GM13976 (cell line): ENCODE results near the gene RPS2.
"Not testable (repeated sequence)": the region's sequence is repeated elsewhere in the genome, so short reads cannot be mapped to it uniquely, and the experiment has no call there.

Experiments
- DNase-seq: peaks from one replicate; pipeline ENCODE4 v3.0.0; 2012; ENCODE audit warnings: low spot score
- CTCF ChIP-seq: IDR thresholded peaks from 2 replicates; pipeline ENCODE4 v1.5.1; 2012; ENCODE audit warnings: borderline replicate concordance, mild to moderate bottlenecking; ENCODE audit not compliant: insufficient read depth; ENCODE audit errors: extremely low read depth, missing control alignments, control extremely low read depth
- in situ Hi-C: fragments of 300-500 bp; cut with MboI; formaldehyde crosslinking; loops from one replicate; pipeline ENCODE4 v1.12.0; 2022; ENCODE audit warnings: low sequenced_read_pairs, mixed read lengths, inconsistent platforms; ENCODE audit not compliant: unreplicated experiment

The RPS2 gene

GRCh38 chr16:1964506-1965395 is at the start of gene RPS2:
TSS of gene RPS2 (minus strand) at chr16:1964826. CDS start at chr16:1964625, 201 bp downstream.
- peak; percentile 100 for DNase-seq
- in situ Hi-C loops = no loop called here
- no peak for TF ChIP-seq CTCF

GRCh38 chr16:2013527-2013926 is 48.9 kb upstream of the RPS2 start:
- in situ Hi-C loops = loop anchor here (5.0 to 25.0 kb wide), 2 partner anchors 124 to 474 kb away; partner anchors contain the start of genes PKD1 and TBC1D24
- TF ChIP-seq CTCF = no peak
- DNase-seq = no peak

DNA sequence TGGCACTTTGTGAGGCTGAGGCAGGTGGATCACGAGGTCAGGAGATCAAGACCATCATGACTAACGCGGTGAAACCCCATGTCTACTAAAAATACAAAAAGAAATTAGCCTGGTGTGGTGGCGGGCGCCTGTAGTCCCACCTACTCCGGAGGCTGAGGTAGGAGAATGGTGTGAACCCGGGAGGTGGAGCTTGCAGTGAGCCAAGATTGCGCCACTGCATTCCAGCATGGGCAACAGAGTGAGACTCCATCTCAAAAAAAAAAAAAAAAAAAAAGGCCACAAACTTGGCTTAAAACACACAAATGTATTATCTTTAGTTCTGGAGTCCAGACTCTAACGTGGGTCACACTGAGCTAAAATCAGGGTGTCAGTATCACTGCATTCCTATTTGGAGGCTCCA is 47.1 kb upstream of the RPS2 start:
- not testable (repeated sequence) for DNase-seq
- in situ Hi-C loops = loop anchor here (5.0 to 25.0 kb wide), 2 partner anchors 126 to 476 kb away; partner anchors contain the start of genes PKD1 and TBC1D24

DNA sequence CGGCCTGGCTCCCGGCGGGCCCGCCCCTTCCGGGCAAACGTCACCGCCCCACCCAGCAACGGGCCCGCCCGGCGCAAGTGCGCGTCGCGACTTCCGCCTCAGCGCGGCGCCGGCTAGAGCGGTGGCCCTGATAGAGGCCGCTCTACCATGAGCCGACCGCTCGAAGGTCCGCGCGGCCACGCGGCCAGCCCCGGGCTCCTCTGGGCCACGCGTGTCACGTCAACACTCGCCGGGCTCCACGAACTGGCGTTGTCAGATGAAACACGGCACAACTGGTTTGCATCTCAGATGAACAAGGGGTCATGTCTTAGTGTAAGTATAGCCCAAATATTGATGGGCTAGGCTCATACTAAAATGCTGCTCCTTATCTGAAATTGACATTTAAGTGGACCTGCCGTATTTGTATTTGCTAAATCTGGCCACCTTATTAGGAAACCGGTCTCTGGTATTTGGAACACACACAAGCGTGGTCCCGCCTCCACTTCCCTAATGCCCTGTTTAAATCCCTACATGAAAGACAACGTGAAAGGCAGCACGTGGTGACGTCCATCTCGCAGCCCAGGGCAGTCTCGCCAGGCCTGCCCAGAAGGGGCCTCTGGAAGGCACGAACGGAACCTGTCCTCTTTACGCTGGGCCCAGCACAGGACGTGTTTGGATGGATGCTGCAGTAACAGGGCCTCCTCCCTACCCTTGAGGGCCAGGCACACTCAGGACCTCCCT is 45.3 kb upstream of the RPS2 start, which contains the start of gene ZNF598:
Gene ZNF598 (minus strand): TSS at position 31 of the 720 bp plus-strand sequence.
- in situ Hi-C loops = loop anchor here (5.0 to 25.0 kb wide), 2 partner anchors 127 to 477 kb away; partner anchors contain the start of genes PKD1 and TBC1D24
- no peak for TF ChIP-seq CTCF

DNA sequence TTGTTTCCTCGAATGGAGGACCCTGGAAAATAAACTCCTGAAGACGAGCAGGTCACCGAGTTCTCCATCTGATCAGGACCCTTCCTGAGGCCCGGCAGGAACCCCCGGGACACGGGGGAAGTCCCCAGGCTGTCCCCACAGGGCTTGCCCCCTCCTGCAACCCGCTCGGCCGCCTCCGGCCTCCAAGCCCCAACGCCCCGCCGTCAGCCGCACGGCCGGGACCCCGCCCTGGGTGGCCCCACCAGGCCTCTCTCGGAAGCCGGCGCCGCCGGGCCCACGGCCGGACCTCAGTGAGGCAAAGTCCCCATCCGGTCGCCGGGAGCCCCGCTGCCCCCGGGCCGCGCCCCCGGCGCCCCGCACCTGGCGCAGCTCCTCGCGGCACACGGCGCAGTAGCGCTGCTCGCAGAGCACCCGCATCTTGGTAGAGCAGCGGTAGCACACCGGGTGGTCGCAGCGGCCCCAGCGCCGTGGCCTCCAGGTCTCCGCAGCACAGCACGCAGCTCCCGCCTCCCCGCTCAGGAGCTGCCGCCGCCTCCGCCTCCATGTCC is 44.6 kb upstream of the RPS2 start:
- DNase-seq = no peak
- in situ Hi-C loops = loop anchor here (25.0 kb wide), 1 partner anchor 478 kb away; the partner anchor contains the start of gene TBC1D24
- TF ChIP-seq CTCF = no peak

More for the DNA sequence above, 45.3 kb upstream of the RPS2 start, which contains the start of gene ZNF598:
- peak; percentile 98 for DNase-seq

DNA sequence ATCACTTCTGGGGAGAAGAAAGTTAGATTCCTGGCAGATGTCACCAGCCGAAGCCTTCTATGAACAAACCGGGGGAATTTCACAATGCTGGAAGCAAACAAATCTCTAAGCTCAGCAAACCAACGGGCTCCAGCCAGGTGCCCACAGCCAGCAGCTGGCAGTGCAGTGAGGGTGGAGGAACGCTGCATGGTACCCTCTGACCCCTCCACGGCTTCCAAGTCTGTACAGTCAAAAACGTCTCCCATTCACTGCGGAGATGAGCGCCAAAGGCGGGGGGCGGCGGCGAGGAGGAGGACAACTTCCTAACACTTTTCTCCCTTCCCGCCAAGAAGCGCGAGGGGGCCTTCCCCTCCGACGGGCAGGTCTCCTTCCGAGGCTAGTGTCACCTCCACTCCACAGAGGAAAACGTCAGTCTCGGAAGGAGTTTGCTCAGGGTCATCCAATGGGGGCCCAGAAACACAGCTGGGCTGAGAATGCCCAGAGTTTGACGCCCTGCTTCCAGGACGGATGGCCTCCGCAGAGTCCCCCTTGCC is 44.1 kb upstream of the RPS2 start:
- in situ Hi-C loops = loop anchor here (25.0 kb wide), 1 partner anchor 479 kb away; the partner anchor contains the start of gene TBC1D24
- TF ChIP-seq CTCF = no peak

More for the DNA sequence above, 44.1 kb upstream of the RPS2 start:
- no peak for DNase-seq
